ENCODE data around the gene PADI6.

The PADI6 gene

DNA sequence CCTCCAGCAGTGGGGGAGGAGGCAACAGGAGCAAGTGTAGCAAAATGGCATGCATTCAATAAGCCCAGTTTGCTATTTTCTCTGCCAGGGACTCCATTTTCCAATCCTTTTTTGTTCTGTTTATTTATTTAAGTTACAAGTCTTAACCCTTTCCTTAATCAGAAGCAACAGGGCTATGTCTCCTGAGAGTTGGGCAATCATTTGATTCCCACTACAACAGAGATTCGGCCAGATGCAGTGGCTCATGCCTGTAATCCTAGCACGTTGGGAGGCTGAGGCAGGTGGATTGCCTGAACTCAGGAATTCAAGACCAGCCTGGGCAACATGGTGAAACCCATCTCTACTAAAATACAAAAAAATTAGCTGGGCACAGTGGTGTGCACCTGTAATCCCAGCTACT lies 42.0 kb downstream of the PADI6 start:
- FAIRE-seq (no peak), DNase-seq (ENCODE audit: insufficient read length, low spot score) (no peak)
- TF ChIP-seq, protein P1, sequence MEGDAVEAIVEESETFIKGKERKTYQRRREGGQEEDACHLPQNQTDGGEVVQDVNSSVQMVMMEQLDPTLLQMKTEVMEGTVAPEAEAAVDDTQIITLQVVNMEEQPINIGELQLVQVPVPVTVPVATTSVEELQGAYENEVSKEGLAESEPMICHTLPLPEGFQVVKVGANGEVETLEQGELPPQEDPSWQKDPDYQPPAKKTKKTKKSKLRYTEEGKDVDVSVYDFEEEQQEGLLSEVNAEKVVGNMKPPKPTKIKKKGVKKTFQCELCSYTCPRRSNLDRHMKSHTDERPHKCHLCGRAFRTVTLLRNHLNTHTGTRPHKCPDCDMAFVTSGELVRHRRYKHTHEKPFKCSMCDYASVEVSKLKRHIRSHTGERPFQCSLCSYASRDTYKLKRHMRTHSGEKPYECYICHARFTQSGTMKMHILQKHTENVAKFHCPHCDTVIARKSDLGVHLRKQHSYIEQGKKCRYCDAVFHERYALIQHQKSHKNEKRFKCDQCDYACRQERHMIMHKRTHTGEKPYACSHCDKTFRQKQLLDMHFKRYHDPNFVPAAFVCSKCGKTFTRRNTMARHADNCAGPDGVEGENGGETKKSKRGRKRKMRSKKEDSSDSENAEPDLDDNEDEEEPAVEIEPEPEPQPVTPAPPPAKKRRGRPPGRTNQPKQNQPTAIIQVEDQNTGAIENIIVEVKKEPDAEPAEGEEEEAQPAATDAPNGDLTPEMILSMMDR (IDR thresholded peaks at IDR 0.05; ENCODE audit: insufficient read depth, missing control alignments), result no peak

DNA sequence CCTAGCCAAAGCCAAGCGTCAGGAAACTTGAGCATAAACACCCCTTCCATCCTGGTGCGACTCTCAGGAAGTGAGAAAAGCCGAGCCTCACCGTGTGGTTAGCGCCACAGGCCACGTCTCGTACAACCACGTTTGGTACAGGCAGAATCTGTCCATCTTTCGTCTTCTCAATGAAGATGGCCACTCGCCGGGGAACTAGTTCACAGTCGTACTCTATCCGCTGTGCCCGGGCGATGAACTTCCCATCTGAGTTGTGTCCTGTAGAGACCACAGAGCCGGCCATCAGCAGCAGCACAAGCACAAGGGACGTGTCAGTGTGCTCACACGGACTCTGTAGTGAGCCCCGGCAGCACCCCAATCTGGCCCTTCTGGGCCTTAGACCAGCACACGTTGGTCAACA lies 44.4 kb downstream of the PADI6 start:
- FAIRE-seq (no peak), DNase-seq (ENCODE audit: insufficient read length, low spot score) (no peak)
- TF ChIP-seq, protein P1 (IDR thresholded peaks at IDR 0.05; ENCODE audit: insufficient read depth, missing control alignments), result no peak

DNA sequence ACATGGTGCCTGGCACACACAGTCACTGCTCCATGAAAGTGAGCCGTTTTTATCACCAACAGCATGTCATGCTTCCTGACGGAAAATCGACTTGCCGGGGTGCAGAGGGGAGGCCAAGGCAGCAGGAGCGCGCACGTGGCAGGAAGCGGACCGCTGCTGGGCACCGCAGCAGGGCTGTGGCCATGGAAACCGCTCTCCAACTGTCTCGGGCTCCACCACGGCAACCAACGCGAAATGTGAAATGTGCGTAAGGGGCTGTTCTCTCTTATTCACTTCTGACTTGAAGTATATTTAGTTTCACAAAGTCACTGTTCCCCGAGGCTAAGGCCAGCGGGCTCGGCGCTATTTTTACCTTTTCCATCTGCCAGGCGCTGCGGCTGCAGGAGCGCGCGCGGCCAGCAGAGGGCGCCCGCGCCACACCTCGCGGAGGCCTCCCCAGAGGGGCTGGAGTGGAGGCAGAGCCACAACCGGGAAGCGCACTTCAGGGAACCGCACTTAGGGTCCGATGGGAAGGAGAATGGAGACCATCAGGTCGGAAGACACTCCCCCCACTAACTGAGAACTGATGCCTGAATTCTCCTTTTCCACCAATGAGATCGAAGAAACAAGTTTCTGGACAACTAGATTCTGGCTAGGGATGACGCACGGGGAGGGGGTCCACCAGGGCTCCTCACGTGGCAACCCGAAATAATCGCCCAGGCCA lies 47.8 kb downstream of the PADI6 start:
- TF ChIP-seq, protein P1 (IDR thresholded peaks at IDR 0.05; ENCODE audit: insufficient read depth, missing control alignments), result peak; percentile 94
- DNase-seq (ENCODE audit: insufficient read length, low spot score) (peak; percentile 65), FAIRE-seq (no peak)

DNA sequence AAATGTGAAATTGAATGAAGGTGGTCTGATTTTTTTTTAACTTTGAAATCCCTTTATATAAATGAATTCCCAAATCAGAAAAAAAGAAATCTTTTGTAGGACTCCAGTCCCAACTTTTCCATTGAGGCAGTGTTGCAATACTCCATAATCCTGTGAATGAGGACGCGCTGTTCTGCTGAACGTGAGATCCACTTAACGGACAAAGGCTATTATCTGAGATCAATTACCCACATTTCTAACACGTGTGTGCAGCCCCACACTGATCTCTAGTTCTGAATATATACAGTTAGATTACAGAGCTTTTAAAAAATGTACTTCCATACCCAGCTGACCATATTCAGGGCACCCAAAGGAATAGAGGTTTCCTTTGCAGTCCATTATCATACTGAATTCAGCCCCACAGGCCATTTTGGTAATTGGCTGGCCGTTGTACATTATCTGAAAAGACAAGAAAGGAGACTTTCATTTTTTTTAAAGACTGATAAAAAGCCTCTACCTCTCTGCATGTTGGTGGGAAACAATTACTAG lies 48.5 kb downstream of the PADI6 start:
- TF ChIP-seq, protein P1 (IDR thresholded peaks at IDR 0.05; ENCODE audit: insufficient read depth, missing control alignments), result no peak
- FAIRE-seq (no peak), DNase-seq (ENCODE audit: insufficient read length, low spot score) (no peak)

DNA sequence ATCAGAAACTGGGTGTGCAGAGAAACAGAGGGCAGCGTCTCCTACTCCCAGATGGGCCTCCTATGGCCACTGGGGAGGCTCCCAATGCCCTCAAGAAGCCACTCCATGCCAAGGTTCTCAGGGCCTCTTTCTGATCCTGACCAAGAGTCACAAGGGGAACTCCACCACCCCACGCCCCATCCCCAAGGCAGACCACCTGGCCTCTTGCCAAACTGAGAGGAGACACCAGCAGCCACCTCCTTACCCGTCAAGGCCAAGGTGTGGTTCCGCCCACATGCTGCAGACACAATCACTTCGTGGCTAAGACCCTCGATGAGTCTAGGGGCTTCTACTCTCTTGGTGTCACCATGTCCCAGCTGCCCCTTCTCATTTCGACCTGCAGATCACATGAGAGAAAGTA lies 50.5 kb downstream of the PADI6 start:
- DNase-seq (ENCODE audit: insufficient read length, low spot score) (no peak), FAIRE-seq (no peak)
- TF ChIP-seq, protein P1 (IDR thresholded peaks at IDR 0.05; ENCODE audit: insufficient read depth, missing control alignments), result no peak

DNA sequence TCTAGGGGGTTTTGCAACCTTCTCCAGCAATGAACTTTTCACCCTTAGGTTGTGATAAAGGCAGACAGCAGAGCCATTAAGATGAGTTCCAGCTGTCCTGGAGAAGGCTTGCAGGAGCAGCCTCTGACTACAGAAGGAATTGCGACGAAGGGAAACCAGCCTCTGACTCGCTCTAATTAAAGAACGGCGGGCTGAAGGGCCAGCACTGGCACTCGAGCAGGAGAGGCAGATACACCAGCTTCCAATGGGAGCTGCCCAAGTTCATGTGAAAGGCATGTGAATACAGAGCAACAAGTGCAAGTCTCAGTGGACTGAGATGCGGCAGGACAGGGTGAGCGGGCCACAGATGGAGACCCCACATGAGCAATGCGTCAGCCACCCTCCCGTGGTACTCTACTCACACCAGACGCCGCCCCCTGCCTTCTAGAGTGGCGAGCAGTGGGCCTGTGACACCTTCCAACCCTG lies 51.8 kb downstream of the PADI6 start:
- FAIRE-seq (no peak), DNase-seq (ENCODE audit: insufficient read length, low spot score) (no peak)
- TF ChIP-seq, protein P1 (IDR thresholded peaks at IDR 0.05; ENCODE audit: insufficient read depth, missing control alignments), result no peak

All from D721Med (cell line).